Mucosa of gallbladder (tissue), 1 donor: ENCODE results near the gene INSR. TPM values are rescaled to one million over a fixed set of nuclear protein-coding genes. Genes with fewer than 3 reads are reported as not detected.

Experiments used
- DNase-seq: peaks from one replicate; pipeline ENCODE4 v3.0.0-alpha.2; 2020; ENCODE audit warnings: low spot score
- total RNA-seq: library from RNA; stranded (reverse); gene quantifications from one replicate; pipeline ENCODE4 v1.2.1, GENCODE V29; 2021
- donor health status: DM: no; HTN: no; CAD: no.

The INSR gene
- total RNA-seq, 1 donor from 2014 or later, result 90.7 TPM

DNA sequence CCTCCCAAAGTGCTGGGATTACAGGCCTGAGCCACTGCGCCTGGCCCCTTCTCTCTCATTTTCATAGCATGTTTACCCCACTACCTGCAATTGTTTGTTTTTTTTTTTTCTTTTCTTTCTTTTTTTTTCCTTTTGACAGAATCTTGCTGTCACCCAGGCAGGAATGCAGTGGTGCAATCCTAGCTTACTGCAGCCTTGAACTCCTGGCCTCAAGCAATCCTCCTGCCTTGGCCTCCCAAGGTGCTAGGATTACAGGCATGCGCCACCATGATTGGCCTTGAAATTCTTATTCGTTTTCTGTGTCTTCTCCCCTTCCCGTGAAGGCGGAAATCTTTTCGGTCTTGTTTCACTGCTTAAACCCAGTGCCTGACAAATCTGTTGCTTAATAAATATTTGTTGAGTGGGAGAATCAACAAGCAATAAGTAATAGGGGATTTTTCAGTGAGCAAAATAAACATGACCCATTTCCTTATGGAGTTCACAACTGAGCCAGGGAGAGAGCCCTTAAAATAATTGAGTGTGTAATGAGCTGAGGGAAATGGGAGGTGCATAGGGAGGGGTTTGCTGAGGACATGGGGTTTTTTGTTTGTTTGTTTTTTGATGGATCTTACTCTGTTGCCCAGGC lies 1.8 kb upstream of the INSR start:
- DNase-seq, result no peak

GRCh38 chr19:7294558-7295212 lies 471 bp upstream of the INSR start:
- DNase-seq, result peak; percentile 66

- DNase-seq, result no peak
Observed at GRCh38 chr19:7292950-7293761, 1.1 kb downstream of the INSR start.

GRCh38 chr19:7292352-7292949 lies 1.8 kb downstream of the INSR start:
- DNase-seq, result no peak

- no peak for DNase-seq
Observed at GRCh38 chr19:7288977-7289376, 5.2 kb downstream of the INSR start.

- DNase-seq, result no peak
Observed at GRCh38 chr19:7288131-7288530, 6.1 kb downstream of the INSR start.

DNA sequence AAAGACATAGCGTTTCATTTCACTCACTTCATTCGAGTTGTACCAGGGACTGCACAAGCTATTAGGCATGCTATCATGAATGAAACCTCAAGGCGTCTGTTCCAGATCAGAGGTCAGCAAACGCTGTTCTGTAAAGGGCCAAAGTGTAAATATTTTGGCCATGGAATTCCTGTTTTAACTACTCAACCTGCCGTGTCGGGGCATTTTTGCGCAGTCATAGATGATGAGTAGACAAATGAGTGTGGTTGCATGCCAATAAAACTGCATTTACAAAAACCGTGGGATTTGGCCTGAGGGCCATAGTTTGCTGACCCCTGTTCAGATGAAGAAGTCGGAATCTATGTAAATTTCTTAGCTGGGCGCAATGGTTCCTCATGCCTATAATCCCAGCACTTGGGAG lies 6.5 kb downstream of the INSR start:
- no peak for DNase-seq

- DNase-seq, result no peak
Observed at GRCh38 chr19:7280940-7281666, 13.1 kb downstream of the INSR start.

DNA sequence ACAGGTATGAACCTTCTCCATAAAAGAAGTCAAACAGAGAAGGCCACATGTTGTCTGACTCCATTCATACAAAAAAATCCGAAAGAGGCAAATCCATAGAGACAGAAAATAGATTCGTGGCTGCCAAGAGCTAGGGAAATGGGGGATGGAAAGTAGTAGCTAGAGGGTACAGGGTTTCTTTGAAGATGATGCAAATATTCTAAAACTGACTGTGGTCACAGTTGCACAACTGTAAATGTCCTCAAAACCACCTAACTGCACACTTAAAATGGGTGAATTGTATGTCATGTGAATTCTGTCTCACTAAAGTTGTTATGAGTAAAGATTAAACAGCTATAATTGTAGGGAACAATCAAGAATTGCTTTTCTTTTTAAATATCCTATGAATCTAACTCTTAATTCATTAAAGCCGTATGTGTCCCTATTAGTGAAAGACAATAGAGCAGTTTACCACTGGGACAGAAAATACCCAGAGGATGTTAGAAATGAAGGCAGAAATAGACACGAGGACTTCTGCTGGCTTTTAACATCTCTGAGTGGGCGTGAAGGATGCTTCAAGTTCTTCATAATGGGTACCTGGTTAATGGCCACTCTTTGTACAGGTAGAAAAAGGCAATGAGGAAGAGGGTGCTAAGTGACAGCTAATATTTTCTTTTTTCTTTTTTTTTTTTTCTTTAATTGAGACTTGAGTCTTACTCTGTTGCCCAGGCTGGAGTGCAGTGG lies 21.2 kb downstream of the INSR start:
- no peak for DNase-seq

DNA sequence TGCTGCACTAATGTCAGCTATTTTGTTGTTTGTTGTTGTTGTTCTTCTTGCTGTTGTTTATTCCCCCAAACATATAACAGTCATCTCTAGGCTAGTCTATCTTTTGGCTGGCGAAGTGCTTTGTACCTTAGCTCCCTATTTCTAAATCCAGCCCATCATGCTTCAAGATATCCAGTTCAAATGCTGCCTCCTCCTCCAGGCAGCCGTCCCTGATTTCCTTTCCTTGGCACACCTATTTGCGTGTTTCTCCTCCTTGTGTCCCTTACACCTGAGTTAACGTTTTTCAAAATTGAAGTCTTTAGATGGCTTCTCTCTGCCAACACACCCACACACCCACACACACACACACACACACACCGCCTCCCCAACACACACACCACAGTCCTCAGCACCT lies 25.5 kb downstream of the INSR start:
- DNase-seq, result no peak

- DNase-seq, result no peak
Observed at GRCh38 chr19:7267792-7268704, 26.2 kb downstream of the INSR start.

DNA sequence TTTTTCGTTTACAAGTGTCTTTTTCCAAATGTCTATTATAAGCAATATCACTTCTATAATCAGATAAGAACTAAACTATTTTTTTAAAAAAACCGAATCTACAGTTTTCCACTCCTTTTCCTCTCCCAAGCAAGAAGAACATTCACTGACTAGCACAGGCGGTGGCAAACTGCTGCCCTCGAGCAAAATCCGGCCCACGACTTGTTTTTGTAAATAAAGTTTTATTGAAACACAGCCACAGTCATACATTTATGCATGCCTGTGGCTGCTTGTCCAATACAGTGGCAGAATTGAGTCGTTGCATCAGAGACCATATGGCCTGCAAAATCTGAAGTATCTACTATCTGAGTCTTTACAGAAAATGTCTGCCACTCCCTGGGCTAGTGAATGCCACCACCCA lies 27.4 kb downstream of the INSR start:
- DNase-seq, result no peak

DNA sequence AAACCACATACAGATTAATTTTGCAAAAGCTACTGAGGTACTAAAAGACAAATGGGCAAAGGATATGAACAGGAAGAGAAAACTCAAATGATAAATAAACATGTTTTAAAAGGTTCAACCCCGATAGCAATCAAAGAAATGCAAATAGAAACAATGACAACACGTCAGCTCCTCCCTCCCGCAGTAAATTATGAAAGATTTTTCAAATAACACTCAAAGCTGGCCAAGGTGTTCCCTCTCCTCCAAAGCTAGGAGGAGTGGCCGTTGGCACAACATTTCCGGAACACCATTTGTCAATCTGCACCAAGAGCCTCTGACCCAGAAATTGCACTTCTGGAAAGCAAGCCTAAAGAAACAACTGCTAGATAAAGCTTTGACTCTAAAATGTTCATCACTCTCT lies 28.3 kb downstream of the INSR start:
- DNase-seq, result no peak

DNA sequence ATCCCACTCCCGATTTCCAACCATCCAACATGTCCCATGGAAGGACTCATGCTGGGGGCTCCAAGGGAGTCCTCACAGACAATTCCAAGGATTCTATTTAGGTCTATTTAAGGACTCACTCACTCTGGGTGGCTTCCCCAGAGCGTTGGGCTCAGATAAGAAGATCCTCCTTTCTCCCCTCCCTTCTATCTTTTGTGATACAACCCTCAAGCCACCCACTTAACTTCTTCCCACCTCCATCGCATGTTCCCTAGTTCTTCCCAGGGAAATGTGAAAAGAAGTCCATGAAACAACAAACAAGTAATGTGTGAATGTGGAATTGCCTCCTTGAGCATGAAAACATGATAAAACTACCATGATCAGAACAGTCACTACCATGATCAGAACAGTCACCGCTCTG lies 29.4 kb downstream of the INSR start:
- DNase-seq, result no peak

- no peak for DNase-seq
Observed at GRCh38 chr19:7263521-7263920, 30.7 kb downstream of the INSR start.

DNA sequence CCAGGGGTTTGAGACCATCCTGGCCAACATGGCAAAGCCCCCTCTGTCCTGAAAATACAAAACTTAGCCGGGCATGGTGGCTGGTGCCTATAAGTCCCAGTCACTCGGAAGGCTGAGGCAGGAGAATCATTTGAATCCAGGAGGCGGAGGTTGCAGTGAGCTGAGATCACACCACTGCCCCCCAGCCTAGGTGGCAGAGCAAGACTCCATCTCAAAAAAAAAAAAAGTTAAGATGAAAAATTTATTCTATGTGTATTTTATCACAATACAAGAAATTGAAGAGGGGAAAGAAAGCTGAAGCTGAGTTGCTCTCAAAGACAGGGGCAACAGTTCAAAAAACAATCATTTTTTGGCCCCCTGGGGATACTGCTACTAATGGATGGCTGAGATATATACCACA lies 31.1 kb downstream of the INSR start:
- DNase-seq, result no peak

- no peak for DNase-seq
Observed at GRCh38 chr19:7262470-7262869, 31.7 kb downstream of the INSR start.

GRCh38 chr19:7260161-7260560 lies 34.1 kb downstream of the INSR start:
- DNase-seq, result no peak

DNA sequence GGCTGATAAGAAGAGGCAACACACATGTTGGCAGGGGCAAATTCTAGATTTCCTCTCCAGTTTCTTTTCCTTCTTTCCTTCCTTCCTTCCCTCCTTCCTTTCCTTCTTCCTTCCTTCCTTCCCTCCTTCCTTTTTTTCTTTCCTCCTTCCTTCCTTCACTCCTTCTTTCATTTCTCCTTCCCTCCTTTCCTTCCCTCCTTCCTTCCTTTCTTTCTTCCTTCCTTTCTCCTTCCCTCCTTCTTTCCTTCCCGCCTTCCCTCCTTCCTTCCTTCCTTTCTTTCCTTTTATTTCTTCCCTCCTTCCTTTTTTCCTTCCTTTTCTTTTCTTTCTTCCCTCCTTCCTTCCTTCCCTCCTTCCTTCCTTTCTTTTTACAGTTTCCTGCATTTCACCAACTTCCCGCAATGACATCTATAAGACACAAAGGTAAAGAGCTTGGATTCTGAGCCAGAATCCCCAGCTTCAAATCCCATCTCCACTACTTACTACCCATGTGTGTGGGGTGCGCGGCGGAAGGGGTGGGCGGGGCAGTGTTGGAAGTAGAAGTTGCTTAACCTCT lies 35.3 kb downstream of the INSR start:
- no peak for DNase-seq
